ENCODE measurements around the gene NKRF. TPM values are rescaled to one million over a fixed set of nuclear protein-coding genes. Genes with fewer than 3 reads are reported as not detected.

The NKRF gene
- total and polyA plus RNA-seq, 2 of the 8 experiments (the other 6 are each of a cell fraction or from before 2014, with no cell fraction given), result 3.8 to 11.4 TPM

DNA sequence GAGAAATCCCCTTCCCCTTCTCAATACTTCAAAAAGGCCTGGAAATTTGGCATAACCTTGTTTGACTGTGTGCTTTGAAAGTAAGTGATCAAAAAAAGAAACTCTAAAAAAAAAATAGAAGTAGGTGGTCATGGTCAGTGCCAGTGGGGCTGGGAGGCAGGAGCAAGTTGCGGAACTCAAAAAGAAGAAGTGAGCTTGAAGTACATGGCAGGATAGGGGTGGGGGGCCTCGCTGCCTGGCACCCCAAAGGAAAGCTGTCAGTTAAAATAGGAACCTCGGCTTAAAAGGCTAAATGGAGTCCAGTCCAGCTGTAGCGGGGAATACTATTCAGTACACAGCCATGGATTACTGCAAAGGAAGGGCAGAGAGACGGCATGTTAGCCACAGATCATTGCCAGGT lies 12.2 kb upstream of the NKRF start:
- Histone ChIP-seq H2BK120ac (replicated peaks; ENCODE audit: low read depth, low read length) (no peak overlapping the region), H3K56ac (replicated peaks; ENCODE audit: insufficient read length, low read depth, low read length) (no peak overlapping the region), H2AFZ (ENCODE audit: low read length) (no peak overlapping the region), H3K9me3 (ENCODE audit: insufficient read depth in 2 of 2, low read depth in 1 of 2, low read length in 1 of 2) (no peaks in the 10 kb centered on the region), H2BK5ac (ENCODE audit: low read depth, low read length) (no peak overlapping the region), H3K4me1 (replicated peaks in 1 of 4; ENCODE audit: control insufficient read depth in 3 of 4, insufficient read depth in 4 of 4, low read length in 3 of 4) (peaks cover 0 to 5% (median 3%) of the 10 kb centered on the region in 4 experiments; a peak in 3 of 7 replicates), H3K14ac (ENCODE audit: insufficient read length) (no peak overlapping the region), H3K27ac (ENCODE audit: low read depth, low read length) (no peak overlapping the region), H2AK5ac (ENCODE audit: low read depth, low read length) (no peak overlapping the region), H4K5ac (ENCODE audit: insufficient read length, low read depth, low read length) (no peak overlapping the region), H2BK15ac (ENCODE audit: low read length) (no peak overlapping the region), H2BK12ac (ENCODE audit: low read depth, low read length) (no peak overlapping the region), H3K79me1 (ENCODE audit: low read depth, low read length) (no peaks in the 10 kb centered on the region), H4K91ac (replicated peaks; ENCODE audit: insufficient read length, low read length) (no peak overlapping the region), H3K23me2 (ENCODE audit: low read depth, low read length) (no peaks in the 10 kb centered on the region), H3K18ac (ENCODE audit: extremely low read depth, low read length) (no peak overlapping the region), H2BK20ac (ENCODE audit: low read length) (no peak overlapping the region), H3K27me3 (replicated peaks in 1 of 4; ENCODE audit: control insufficient read depth in 3 of 4, extremely low read depth in 1 of 4, insufficient read depth in 3 of 4, low read length in 3 of 4) (no peaks in the 10 kb centered on the region), H3K4ac (replicated peaks; ENCODE audit: insufficient read length, low read depth, low read length) (no peak overlapping the region), H3K36me3 (ENCODE audit: control insufficient read depth in 2 of 4, insufficient read depth in 4 of 4, low read length in 3 of 4) (no peaks in the 10 kb centered on the region), H3K23ac (ENCODE audit: insufficient read length) (no peak overlapping the region), H3K4me2 (ENCODE audit: insufficient read depth in 1 of 2, low read depth in 2 of 2, low read length in 2 of 2) (peak overlapping the region in 1 of 2 experiments; percentile 56; a peak in 1 of 4 replicates), H3K79me2 (ENCODE audit: control insufficient read depth in 1 of 2, insufficient read depth in 2 of 2, low read length in 2 of 2) (no peaks in the 10 kb centered on the region), H4K20me1 (replicated peaks in 1 of 2; ENCODE audit: control insufficient read depth in 1 of 2, insufficient read depth in 2 of 2, low read length in 2 of 2) (no peaks in the 10 kb centered on the region), H3K9ac (replicated peaks in 1 of 4; ENCODE audit: extremely low read depth in 1 of 4, low read depth in 3 of 4, low read length in 3 of 4) (no peak overlapping the region), H4K8ac (ENCODE audit: extremely low read depth, insufficient read depth, low read length) (no peak overlapping the region), H3K4me3 (ENCODE audit: extremely low read depth in 1 of 4, insufficient read depth in 2 of 4, low read depth in 3 of 4, low read length in 4 of 4) (no peak overlapping the region)
- WGBS, 2 experiments (ENCODE audit: extremely low coverage in 1 of 2, insufficient coverage in 1 of 2, insufficient read length in 1 of 2, insufficient replicate concordance in 2 of 2, low coverage in 1 of 2, low lambda C conversion rate in 2 of 2, missing lambda C conversion rate in 1 of 2), result 78% methylated on average over 5 of the region's 5 CpGs; no CpG with 5 or more reads in 1 of the 2 experiments
- CTCF ChIA-PET (ENCODE audit: partially characterized antibody), result interaction anchor here (1.0 to 1.4 kb wide), 3 partner anchors 14 to 117 kb away, joined by 3 read pairs; no protein-coding TSS in a partner anchor
- DNase-seq (ENCODE audit: low read depth in 1 of 2, low spot score in 2 of 2) (no peak), FAIRE-seq (no peak)
- POLR2A ChIA-PET (ENCODE audit: partially characterized antibody), result interaction anchor here (0.7 to 2.0 kb wide), 2 partner anchors 13 to 44 kb away, joined by 3 to 7 read pairs; partner anchors contain the start of genes NKRF and UBE2A
- TF ChIP-seq POLR2A (IDR thresholded peaks at IDR 0.05; ENCODE audit: control extremely low read depth in 1 of 2, low read depth in 2 of 2, low read length in 2 of 2) (no peak), JUND (IDR thresholded peaks at IDR 0.05; ENCODE audit: low read length) (no peak), EGR1 (IDR thresholded peaks at IDR 0.05; ENCODE audit: borderline replicate concordance, low read depth, low read length) (no peak), POLR2AphosphoS5 (IDR thresholded peaks at IDR 0.05; ENCODE audit: low read depth, low read length) (no peak), SIX5 (IDR thresholded peaks at IDR 0.05; ENCODE audit: low read depth, low read length) (no peak), KDM5A (IDR thresholded peaks at IDR 0.05; ENCODE audit: low read length) (no peak), FOSL1 (IDR thresholded peaks at IDR 0.05; ENCODE audit: insufficient read depth, low read depth, low read length) (no peak), TAF7 (optimal IDR thresholded peaks at IDR 0.05; ENCODE audit: borderline replicate concordance, low read depth, low read length) (no peak), SP1 (IDR thresholded peaks at IDR 0.05; ENCODE audit: low read depth, low read length) (no peak)

Measured in H1 (cell line).